ENCODE results near the gene UBN1. TPM values are rescaled to one million over a fixed set of nuclear protein-coding genes. Genes with fewer than 3 reads are reported as not detected.

UBN1 gene
- total and polyA plus RNA-seq, 4 donors = 7.3 to 19.7 (median 14.2) TPM

GRCh38 chr16:4864728-4865127 is 17.4 kb downstream of the UBN1 start:
- Histone ChIP-seq H3K27me3 (ENCODE audit: control insufficient read depth in 4 of 4, insufficient read depth in 4 of 4, low read length in 3 of 4) (no peaks in the 10 kb centered on the region), H3K4me1 (ENCODE audit: control insufficient read depth in 4 of 4, insufficient read depth in 4 of 4, low read length in 3 of 4) (peaks cover 10 to 43% (median 28%) of the 10 kb centered on the region in 4 donors), H3K4me3 (ENCODE audit: low read depth in 1 of 3, low read length in 3 of 3) (no peak overlapping the region), H3K27ac (ENCODE audit: low read depth in 1 of 2, low read length in 2 of 2) (peak overlapping the region in 1 of 2 donors; percentile 20), H3K9me3 (ENCODE audit: control insufficient read depth in 4 of 4, low read length in 3 of 4) (no peaks in the 10 kb centered on the region), H3K9ac (ENCODE audit: low read depth in 1 of 2, low read length in 2 of 2) (no peak overlapping the region), H3K36me3 (ENCODE audit: control insufficient read depth in 4 of 4, insufficient read depth in 3 of 4, low read depth in 1 of 4, low read length in 3 of 4) (peaks cover 6 to 34% (median 28%) of the 10 kb centered on the region in 4 donors)
- WGBS = 77% methylated on average over 3 of the region's 3 CpGs
- DNase-seq (ENCODE audit: low spot score) = no peak
- no peak for TF ChIP-seq CTCF (IDR thresholded peaks at IDR 0.05; ENCODE audit: low read depth, low read length, missing input control)
- TF ChIP-seq ZBTB33 (IDR thresholded peaks at IDR 0.05) = no peak
- TF ChIP-seq FOXA2 (IDR thresholded peaks at IDR 0.05) = no peak
- no peak for TF ChIP-seq REST (IDR thresholded peaks at IDR 0.05)
- TF ChIP-seq JUND (IDR thresholded peaks at IDR 0.05) = no peak

- Histone ChIP-seq H3K9ac (ENCODE audit: low read depth in 1 of 2, low read length in 2 of 2) (no peak overlapping the region), H3K36me3 (ENCODE audit: control insufficient read depth in 4 of 4, insufficient read depth in 3 of 4, low read depth in 1 of 4, low read length in 3 of 4) (peaks cover 5 to 33% (median 27%) of the 10 kb centered on the region in 4 donors), H3K27me3 (ENCODE audit: control insufficient read depth in 4 of 4, insufficient read depth in 4 of 4, low read length in 3 of 4) (no peaks in the 10 kb centered on the region), H3K9me3 (ENCODE audit: control insufficient read depth in 4 of 4, low read length in 3 of 4) (no peaks in the 10 kb centered on the region), H3K4me3 (ENCODE audit: low read depth in 1 of 3, low read length in 3 of 3) (no peak overlapping the region), H3K4me1 (ENCODE audit: control insufficient read depth in 4 of 4, insufficient read depth in 4 of 4, low read length in 3 of 4) (peaks cover 10 to 43% (median 28%) of the 10 kb centered on the region in 4 donors), H3K27ac (ENCODE audit: low read depth in 1 of 2, low read length in 2 of 2) (no peak overlapping the region)
- TF ChIP-seq MAX (IDR thresholded peaks at IDR 0.05) (no peak), EGR1 (IDR thresholded peaks at IDR 0.05; ENCODE audit: low read depth in 2 of 2) (no peak), TAF1 (conservative IDR thresholded peaks at IDR 0.05) (no peak), RXRA (IDR thresholded peaks at IDR 0.05) (no peak), YY1 (IDR thresholded peaks at IDR 0.05) (no peak), HNF4A (conservative IDR thresholded peaks at IDR 0.05) (no peak), HNF4G (IDR thresholded peaks at IDR 0.05) (no peak)
- DNase-seq (ENCODE audit: low spot score) = no peak
- WGBS = 96% methylated on average over 13 of the region's 13 CpGs
These were observed 18.1 kb downstream of the UBN1 start for GRCh38 chr16:4865231-4865860.

All from liver (tissue), 9 donors.